ENCODE data around the gene PDE7B.

The PDE7B gene

DNA sequence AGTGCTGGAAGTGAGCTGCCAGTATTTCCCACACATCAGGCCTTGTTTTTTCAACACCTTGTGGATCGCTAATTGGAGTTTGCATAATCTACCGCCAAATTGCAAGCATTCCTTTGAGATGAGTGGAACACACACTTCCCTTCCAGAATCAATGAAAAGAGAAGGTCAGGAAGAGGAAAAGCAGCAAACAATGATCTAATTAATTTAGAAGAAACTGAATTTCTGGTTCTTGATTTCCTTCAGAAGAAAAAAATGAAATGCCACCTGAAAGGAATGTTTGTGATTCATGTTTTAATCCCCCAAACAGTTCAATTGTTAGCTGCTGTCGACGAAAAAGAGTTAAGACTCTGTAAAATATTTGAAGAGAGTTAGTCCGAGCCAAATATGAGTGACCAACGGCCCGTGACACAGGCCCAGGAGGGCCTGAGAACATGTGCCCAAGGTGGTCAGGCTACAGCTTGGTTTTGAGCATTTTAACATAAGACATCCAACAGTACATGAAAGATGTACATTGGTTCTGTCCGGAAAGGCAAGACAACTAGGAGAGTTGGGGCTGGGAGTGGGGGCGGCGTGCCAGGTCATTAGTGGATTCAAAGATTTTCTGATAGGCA lies 216.3 kb downstream of the PDE7B start:
- Histone ChIP-seq H3K4me1 (ENCODE audit: low read length) (no peaks in the 10 kb centered on the region), H3K36me3 (replicated peaks; ENCODE audit: insufficient read depth, low read length) (no peaks in the 10 kb centered on the region), H3K4me3 (ENCODE audit: low read length) (no peak overlapping the region), H4K20me1 (ENCODE audit: insufficient read depth, low read length) (no peaks in the 10 kb centered on the region), H3K79me2 (ENCODE audit: low read length) (no peaks in the 10 kb centered on the region), H3K9me3 (replicated peaks; ENCODE audit: insufficient read depth, low read length) (no peaks in the 10 kb centered on the region), H3K9me2 (replicated peaks; ENCODE audit: insufficient read depth, low read length) (no peaks in the 10 kb centered on the region), H3K4me2 (ENCODE audit: low read depth, low read length) (no peak overlapping the region), H2AFZ (ENCODE audit: low read length) (no peak overlapping the region), H3F3A (ENCODE audit: insufficient read depth, low read length) (no peaks in the 10 kb centered on the region), H3K9ac (ENCODE audit: low read length) (no peak overlapping the region), H3K27me3 (replicated peaks; ENCODE audit: insufficient read depth, low read length) (no peaks in the 10 kb centered on the region), H3K27ac (ENCODE audit: low read length) (no peak overlapping the region)
- no peak for DNase-seq
- TF ChIP-seq EZH2phosphoT487 (IDR thresholded peaks at IDR 0.05; ENCODE audit: low read length): no peak

DNA sequence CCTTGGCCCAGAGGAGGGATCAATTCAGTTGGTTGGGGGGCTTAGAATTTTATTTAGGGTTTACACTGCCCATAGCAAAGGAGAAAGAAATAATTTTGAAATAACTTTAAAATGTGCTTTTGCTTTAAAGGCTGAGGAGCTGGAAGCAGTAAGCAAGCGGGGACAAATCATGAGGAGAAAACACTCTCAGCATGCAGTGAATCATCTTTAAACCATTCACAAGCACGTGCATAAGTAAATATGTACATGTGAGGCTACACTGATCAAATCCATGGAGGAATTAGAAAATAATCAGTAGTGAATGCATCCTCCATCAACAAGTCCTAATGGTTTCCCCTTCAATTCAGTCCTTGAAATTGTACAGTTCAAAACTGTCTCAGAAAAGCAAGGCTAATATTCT lies 217.6 kb downstream of the PDE7B start:
- Histone ChIP-seq H3K36me3 (replicated peaks; ENCODE audit: insufficient read depth, low read length) (no peaks in the 10 kb centered on the region), H3K4me2 (ENCODE audit: low read depth, low read length) (no peak overlapping the region), H3K4me1 (ENCODE audit: low read length) (no peaks in the 10 kb centered on the region), H3F3A (ENCODE audit: insufficient read depth, low read length) (no peaks in the 10 kb centered on the region), H3K27ac (ENCODE audit: low read length) (no peak overlapping the region), H3K79me2 (ENCODE audit: low read length) (no peaks in the 10 kb centered on the region), H3K9me2 (replicated peaks; ENCODE audit: insufficient read depth, low read length) (no peaks in the 10 kb centered on the region), H3K27me3 (replicated peaks; ENCODE audit: insufficient read depth, low read length) (no peaks in the 10 kb centered on the region), H3K9me3 (replicated peaks; ENCODE audit: insufficient read depth, low read length) (no peaks in the 10 kb centered on the region), H3K9ac (ENCODE audit: low read length) (no peak overlapping the region), H4K20me1 (ENCODE audit: insufficient read depth, low read length) (no peaks in the 10 kb centered on the region), H3K4me3 (ENCODE audit: low read length) (no peak overlapping the region), H2AFZ (ENCODE audit: low read length) (no peak overlapping the region)
- DNase-seq: no peak
- TF ChIP-seq EZH2phosphoT487 (IDR thresholded peaks at IDR 0.05; ENCODE audit: low read length) (no peak), EZH2 (optimal IDR thresholded peaks at IDR 0.05; ENCODE audit: low read depth, low read length) (no peak)
- TF ChIP-seq, protein P1, sequence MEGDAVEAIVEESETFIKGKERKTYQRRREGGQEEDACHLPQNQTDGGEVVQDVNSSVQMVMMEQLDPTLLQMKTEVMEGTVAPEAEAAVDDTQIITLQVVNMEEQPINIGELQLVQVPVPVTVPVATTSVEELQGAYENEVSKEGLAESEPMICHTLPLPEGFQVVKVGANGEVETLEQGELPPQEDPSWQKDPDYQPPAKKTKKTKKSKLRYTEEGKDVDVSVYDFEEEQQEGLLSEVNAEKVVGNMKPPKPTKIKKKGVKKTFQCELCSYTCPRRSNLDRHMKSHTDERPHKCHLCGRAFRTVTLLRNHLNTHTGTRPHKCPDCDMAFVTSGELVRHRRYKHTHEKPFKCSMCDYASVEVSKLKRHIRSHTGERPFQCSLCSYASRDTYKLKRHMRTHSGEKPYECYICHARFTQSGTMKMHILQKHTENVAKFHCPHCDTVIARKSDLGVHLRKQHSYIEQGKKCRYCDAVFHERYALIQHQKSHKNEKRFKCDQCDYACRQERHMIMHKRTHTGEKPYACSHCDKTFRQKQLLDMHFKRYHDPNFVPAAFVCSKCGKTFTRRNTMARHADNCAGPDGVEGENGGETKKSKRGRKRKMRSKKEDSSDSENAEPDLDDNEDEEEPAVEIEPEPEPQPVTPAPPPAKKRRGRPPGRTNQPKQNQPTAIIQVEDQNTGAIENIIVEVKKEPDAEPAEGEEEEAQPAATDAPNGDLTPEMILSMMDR (IDR thresholded peaks at IDR 0.05; ENCODE audit: low read length): no peak

DNA sequence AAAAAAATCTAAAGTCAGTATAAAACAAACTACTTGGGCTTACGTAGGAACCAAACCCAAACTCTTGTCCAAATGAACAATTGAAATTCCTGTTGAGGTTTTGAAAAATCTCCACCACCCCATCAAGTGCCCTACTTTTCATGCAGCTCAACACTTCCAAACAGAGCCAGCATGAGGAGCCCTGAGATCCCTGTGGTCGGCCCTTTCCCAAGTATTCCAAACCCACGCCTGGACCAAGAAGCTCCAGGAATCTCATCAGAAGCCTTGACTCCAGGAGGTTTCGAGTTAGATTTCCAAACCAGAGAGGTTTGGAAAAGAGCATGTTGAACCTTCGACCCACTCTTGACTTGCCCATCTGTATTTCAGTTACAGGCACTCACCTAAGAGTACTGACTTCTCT lies 219.3 kb downstream of the PDE7B start:
- Histone ChIP-seq H3K9me3 (replicated peaks; ENCODE audit: insufficient read depth, low read length) (no peaks in the 10 kb centered on the region), H3K4me1 (ENCODE audit: low read length) (no peaks in the 10 kb centered on the region), H3K27ac (ENCODE audit: low read length) (no peak overlapping the region), H2AFZ (ENCODE audit: low read length) (no peak overlapping the region), H3K9me2 (replicated peaks; ENCODE audit: insufficient read depth, low read length) (no peaks in the 10 kb centered on the region), H3F3A (ENCODE audit: insufficient read depth, low read length) (no peaks in the 10 kb centered on the region), H4K20me1 (ENCODE audit: insufficient read depth, low read length) (no peaks in the 10 kb centered on the region), H3K4me3 (ENCODE audit: low read length) (no peak overlapping the region), H3K27me3 (replicated peaks; ENCODE audit: insufficient read depth, low read length) (no peaks in the 10 kb centered on the region), H3K79me2 (ENCODE audit: low read length) (no peaks in the 10 kb centered on the region), H3K36me3 (replicated peaks; ENCODE audit: insufficient read depth, low read length) (no peaks in the 10 kb centered on the region), H3K4me2 (ENCODE audit: low read depth, low read length) (no peak overlapping the region), H3K9ac (ENCODE audit: low read length) (no peak overlapping the region)
- no peak for DNase-seq
- TF ChIP-seq EZH2phosphoT487 (IDR thresholded peaks at IDR 0.05; ENCODE audit: low read length): no peak
- TF ChIP-seq EZH2 (optimal IDR thresholded peaks at IDR 0.05; ENCODE audit: low read depth, low read length): no peak

DNA sequence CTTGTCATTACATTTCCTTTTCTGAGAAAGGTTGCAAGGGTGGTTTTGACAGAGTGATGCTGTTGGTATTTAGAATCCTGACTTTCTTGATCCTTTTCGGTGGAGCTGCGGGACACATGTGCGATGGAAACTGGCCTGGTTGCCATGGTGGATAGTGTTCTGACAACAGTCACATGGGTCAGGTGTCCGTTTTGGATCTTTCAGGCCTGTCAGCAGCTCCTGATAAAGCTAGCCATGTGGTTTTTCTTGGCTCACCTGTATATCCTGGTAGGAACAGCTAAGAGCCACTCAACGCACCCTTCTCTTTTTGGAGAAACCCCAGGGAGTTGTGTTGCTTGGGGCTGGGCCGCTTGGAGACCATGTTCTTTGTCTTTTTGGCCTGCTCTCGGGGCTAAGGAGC lies 221.2 kb downstream of the PDE7B start:
- no peak overlapping the region for H3K4me2 ChIP-seq (ENCODE audit: low read depth, low read length)
- H3K36me3 ChIP-seq (replicated peaks; ENCODE audit: insufficient read depth, low read length): no peaks in the 10 kb centered on the region
- H3K79me2 ChIP-seq (ENCODE audit: low read length): no peaks in the 10 kb centered on the region
- H3K27me3 ChIP-seq (replicated peaks; ENCODE audit: insufficient read depth, low read length): no peaks in the 10 kb centered on the region
- H3K27ac ChIP-seq (ENCODE audit: low read length): no peak overlapping the region
- no peaks in the 10 kb centered on the region for H3K9me2 ChIP-seq (replicated peaks; ENCODE audit: insufficient read depth, low read length)
- H3K4me3 ChIP-seq (ENCODE audit: low read length): no peak overlapping the region
- TF ChIP-seq, protein P1 (IDR thresholded peaks at IDR 0.05; ENCODE audit: low read length): no peak
- no peak for TF ChIP-seq EZH2phosphoT487 (IDR thresholded peaks at IDR 0.05; ENCODE audit: low read length)
- no peak for TF ChIP-seq EZH2 (optimal IDR thresholded peaks at IDR 0.05; ENCODE audit: low read depth, low read length)
- no peak overlapping the region for H3K9ac ChIP-seq (ENCODE audit: low read length)
- no peaks in the 10 kb centered on the region for H3F3A ChIP-seq (ENCODE audit: insufficient read depth, low read length)
- DNase-seq: no peak
- H3K9me3 ChIP-seq (replicated peaks; ENCODE audit: insufficient read depth, low read length): no peaks in the 10 kb centered on the region
- no peaks in the 10 kb centered on the region for H4K20me1 ChIP-seq (ENCODE audit: insufficient read depth, low read length)
- H2AFZ ChIP-seq (ENCODE audit: low read length): no peak overlapping the region
- no peaks in the 10 kb centered on the region for H3K4me1 ChIP-seq (ENCODE audit: low read length)

Measured in MM.1S (cell line).